ENCODE measurements around the gene TMEM117. TPM values are rescaled to one million over a fixed set of nuclear protein-coding genes. Genes with fewer than 3 reads are reported as not detected.

The TMEM117 gene
- total RNA-seq, 1 donor from 2014 or later, result 9.9 TPM

DNA sequence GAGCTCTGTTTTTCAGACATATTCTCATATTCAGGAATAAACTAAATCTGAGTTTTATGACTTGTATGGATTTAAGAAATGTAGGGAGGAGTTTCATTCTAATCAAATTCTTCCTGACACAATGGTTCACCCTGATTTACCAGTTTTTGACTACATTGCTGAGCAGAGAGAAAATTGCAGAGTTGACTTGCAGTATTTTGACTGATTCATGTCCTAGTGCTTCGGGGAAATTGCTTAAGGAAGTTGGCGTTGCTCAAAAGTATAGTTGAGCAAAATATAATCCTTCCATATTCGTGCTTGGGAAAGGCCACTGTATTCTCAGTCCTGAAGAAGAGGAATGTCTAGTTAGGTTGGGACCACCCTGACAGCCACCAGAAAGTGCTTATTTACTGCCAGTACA, 28.5 kb upstream of the TMEM117 start:
- H3K4me3 ChIP-seq (ENCODE audit: low read length in 3 of 3), result no peak overlapping the region
- H3K9ac ChIP-seq (ENCODE audit: low read depth in 1 of 3, low read length in 3 of 3), result no peak overlapping the region
- H3K36me3 ChIP-seq (ENCODE audit: control insufficient read depth in 3 of 3, insufficient read depth in 3 of 3, low read length in 3 of 3), result no peaks in the 10 kb centered on the region
- H3K4me1 ChIP-seq (ENCODE audit: control insufficient read depth in 3 of 3, insufficient read depth in 3 of 3, low read length in 3 of 3), result peaks cover 0 to 14% (median 4%) of the 10 kb centered on the region in 3 donors
- no peaks in the 10 kb centered on the region for H3K27me3 ChIP-seq (ENCODE audit: control insufficient read depth in 3 of 3, insufficient read depth in 3 of 3, low read length in 3 of 3)
- peak overlapping the region; percentile 96 for H3K27ac ChIP-seq (ENCODE audit: low read depth, low read length)
- H3K9me3 ChIP-seq (ENCODE audit: control insufficient read depth in 3 of 3, low read length in 3 of 3), result no peaks in the 10 kb centered on the region

GRCh38 chr12:43812057-43812456, 23.8 kb upstream of the TMEM117 start:
- no peaks in the 10 kb centered on the region for H3K27me3 ChIP-seq (ENCODE audit: control insufficient read depth in 3 of 3, insufficient read depth in 3 of 3, low read length in 3 of 3)
- no peaks in the 10 kb centered on the region for H3K9me3 ChIP-seq (ENCODE audit: control insufficient read depth in 3 of 3, low read length in 3 of 3)
- H3K4me3 ChIP-seq (ENCODE audit: low read length in 3 of 3), result no peak overlapping the region
- no peak overlapping the region for H3K27ac ChIP-seq (ENCODE audit: low read depth, low read length)
- no peaks in the 10 kb centered on the region for H3K36me3 ChIP-seq (ENCODE audit: control insufficient read depth in 3 of 3, insufficient read depth in 3 of 3, low read length in 3 of 3)
- no peak overlapping the region for H3K9ac ChIP-seq (ENCODE audit: low read depth in 1 of 3, low read length in 3 of 3)
- H3K4me1 ChIP-seq (ENCODE audit: control insufficient read depth in 3 of 3, insufficient read depth in 3 of 3, low read length in 3 of 3), result peaks cover 0 to 2% (median 0%) of the 10 kb centered on the region in 3 donors

- Histone ChIP-seq H3K4me3 (ENCODE audit: low read length in 3 of 3) (no peak overlapping the region), H3K27me3 (ENCODE audit: control insufficient read depth in 3 of 3, insufficient read depth in 3 of 3, low read length in 3 of 3) (no peaks in the 10 kb centered on the region), H3K36me3 (ENCODE audit: control insufficient read depth in 3 of 3, insufficient read depth in 3 of 3, low read length in 3 of 3) (no peaks in the 10 kb centered on the region), H3K4me1 (ENCODE audit: control insufficient read depth in 3 of 3, insufficient read depth in 3 of 3, low read length in 3 of 3) (peaks cover 0 to 2% (median 0%) of the 10 kb centered on the region in 3 donors), H3K27ac (ENCODE audit: low read depth, low read length) (no peak overlapping the region), H3K9me3 (ENCODE audit: control insufficient read depth in 3 of 3, low read length in 3 of 3) (no peaks in the 10 kb centered on the region), H3K9ac (ENCODE audit: low read depth in 1 of 3, low read length in 3 of 3) (no peak overlapping the region)
These were observed 23.0 kb upstream of the TMEM117 start for GRCh38 chr12:43812926-43813325.

DNA sequence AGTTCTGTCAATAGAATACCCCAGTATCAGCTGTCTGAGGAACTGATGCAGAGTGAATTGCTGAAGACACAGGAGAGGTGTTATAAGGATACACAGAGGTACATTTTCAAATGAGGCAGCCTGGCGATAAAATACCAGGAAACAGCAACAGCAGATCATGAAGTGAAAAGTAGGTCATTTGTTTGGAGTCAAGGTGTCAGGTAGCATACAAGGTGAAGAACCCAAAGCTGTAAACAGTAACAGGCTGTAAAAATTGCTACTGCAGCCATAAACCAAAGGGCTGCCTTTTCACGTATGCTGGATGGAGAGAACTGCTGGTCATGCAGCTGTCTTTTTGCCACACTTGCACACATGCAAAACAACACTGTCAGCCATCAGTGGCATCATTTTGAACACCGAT, 20.5 kb upstream of the TMEM117 start:
- Histone ChIP-seq H3K9ac (ENCODE audit: low read depth in 1 of 3, low read length in 3 of 3) (no peak overlapping the region), H3K36me3 (ENCODE audit: control insufficient read depth in 3 of 3, insufficient read depth in 3 of 3, low read length in 3 of 3) (no peaks in the 10 kb centered on the region), H3K27me3 (ENCODE audit: control insufficient read depth in 3 of 3, insufficient read depth in 3 of 3, low read length in 3 of 3) (no peaks in the 10 kb centered on the region), H3K9me3 (ENCODE audit: control insufficient read depth in 3 of 3, low read length in 3 of 3) (no peaks in the 10 kb centered on the region), H3K4me1 (ENCODE audit: control insufficient read depth in 3 of 3, insufficient read depth in 3 of 3, low read length in 3 of 3) (peaks cover 0 to 2% (median 0%) of the 10 kb centered on the region in 3 donors), H3K4me3 (ENCODE audit: low read length in 3 of 3) (no peak overlapping the region), H3K27ac (ENCODE audit: low read depth, low read length) (no peak overlapping the region)

GRCh38 chr12:43816168-43816567, 19.7 kb upstream of the TMEM117 start:
- no peaks in the 10 kb centered on the region for H3K9me3 ChIP-seq (ENCODE audit: control insufficient read depth in 3 of 3, low read length in 3 of 3)
- no peak overlapping the region for H3K9ac ChIP-seq (ENCODE audit: low read depth in 1 of 3, low read length in 3 of 3)
- no peak overlapping the region for H3K27ac ChIP-seq (ENCODE audit: low read depth, low read length)
- H3K4me1 ChIP-seq (ENCODE audit: control insufficient read depth in 3 of 3, insufficient read depth in 3 of 3, low read length in 3 of 3), result peaks cover 0 to 2% (median 0%) of the 10 kb centered on the region in 3 donors
- no peak overlapping the region for H3K4me3 ChIP-seq (ENCODE audit: low read length in 3 of 3)
- H3K27me3 ChIP-seq (ENCODE audit: control insufficient read depth in 3 of 3, insufficient read depth in 3 of 3, low read length in 3 of 3), result no peaks in the 10 kb centered on the region
- H3K36me3 ChIP-seq (ENCODE audit: control insufficient read depth in 3 of 3, insufficient read depth in 3 of 3, low read length in 3 of 3), result no peaks in the 10 kb centered on the region

GRCh38 chr12:43824207-43824775, 11.6 kb upstream of the TMEM117 start:
- Histone ChIP-seq H3K27me3 (ENCODE audit: control insufficient read depth in 3 of 3, insufficient read depth in 3 of 3, low read length in 3 of 3) (no peaks in the 10 kb centered on the region), H3K4me3 (ENCODE audit: low read length in 3 of 3) (no peak overlapping the region), H3K9ac (ENCODE audit: low read depth in 1 of 3, low read length in 3 of 3) (no peak overlapping the region), H3K9me3 (ENCODE audit: control insufficient read depth in 3 of 3, low read length in 3 of 3) (no peaks in the 10 kb centered on the region), H3K27ac (ENCODE audit: low read depth, low read length) (no peak overlapping the region), H3K4me1 (ENCODE audit: control insufficient read depth in 3 of 3, insufficient read depth in 3 of 3, low read length in 3 of 3) (no peaks in the 10 kb centered on the region), H3K36me3 (ENCODE audit: control insufficient read depth in 3 of 3, insufficient read depth in 3 of 3, low read length in 3 of 3) (no peaks in the 10 kb centered on the region)

DNA sequence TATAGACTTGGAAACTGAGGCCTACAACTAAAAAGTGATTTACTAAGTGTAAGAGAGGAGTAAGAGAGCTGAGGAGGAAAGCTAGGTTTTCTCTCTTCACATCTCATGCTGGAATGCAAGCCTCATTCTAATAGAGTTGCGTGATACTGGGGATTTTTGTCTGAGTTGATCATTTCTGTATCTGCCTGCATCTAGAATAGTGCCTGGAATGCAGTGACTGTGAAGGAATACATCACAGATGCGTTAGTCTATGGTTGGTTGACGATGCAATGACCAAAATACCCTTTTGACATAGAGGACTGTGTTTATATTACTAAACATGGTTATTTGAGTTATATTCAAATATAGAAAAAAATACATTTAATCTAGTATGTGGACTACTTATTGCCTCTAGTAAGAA, 9.2 kb upstream of the TMEM117 start:
- Histone ChIP-seq H3K9ac (ENCODE audit: low read depth in 1 of 3, low read length in 3 of 3) (no peak overlapping the region), H3K36me3 (ENCODE audit: control insufficient read depth in 3 of 3, insufficient read depth in 3 of 3, low read length in 3 of 3) (no peaks in the 10 kb centered on the region), H3K27me3 (ENCODE audit: control insufficient read depth in 3 of 3, insufficient read depth in 3 of 3, low read length in 3 of 3) (no peaks in the 10 kb centered on the region), H3K4me3 (ENCODE audit: low read length in 3 of 3) (no peak overlapping the region), H3K9me3 (ENCODE audit: control insufficient read depth in 3 of 3, low read length in 3 of 3) (no peaks in the 10 kb centered on the region), H3K4me1 (ENCODE audit: control insufficient read depth in 3 of 3, insufficient read depth in 3 of 3, low read length in 3 of 3) (no peaks in the 10 kb centered on the region), H3K27ac (ENCODE audit: low read depth, low read length) (no peak overlapping the region)

DNA sequence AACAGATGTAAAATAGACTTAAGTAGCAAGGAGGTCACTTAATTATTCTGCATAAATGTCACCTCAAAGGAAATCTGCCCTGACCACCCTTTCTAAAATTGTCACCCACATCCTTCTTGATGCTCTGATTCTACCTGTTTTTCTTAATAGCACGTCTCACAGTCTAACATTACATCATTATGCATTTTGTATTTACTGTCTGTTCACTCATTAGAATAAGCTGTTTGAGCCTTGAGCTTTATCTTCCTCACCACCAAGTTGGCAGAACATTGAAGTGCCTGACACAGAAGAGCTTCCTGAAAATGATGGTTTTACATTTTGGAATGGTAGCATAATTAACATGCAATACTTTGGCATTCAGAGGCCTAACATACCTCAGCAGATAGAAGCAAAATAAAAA, 8.8 kb upstream of the TMEM117 start:
- no peak overlapping the region for H3K4me3 ChIP-seq (ENCODE audit: low read length in 3 of 3)
- no peak overlapping the region for H3K27ac ChIP-seq (ENCODE audit: low read depth, low read length)
- no peak overlapping the region for H3K9ac ChIP-seq (ENCODE audit: low read depth in 1 of 3, low read length in 3 of 3)
- H3K36me3 ChIP-seq (ENCODE audit: control insufficient read depth in 3 of 3, insufficient read depth in 3 of 3, low read length in 3 of 3), result no peaks in the 10 kb centered on the region
- no peaks in the 10 kb centered on the region for H3K9me3 ChIP-seq (ENCODE audit: control insufficient read depth in 3 of 3, low read length in 3 of 3)
- no peaks in the 10 kb centered on the region for H3K27me3 ChIP-seq (ENCODE audit: control insufficient read depth in 3 of 3, insufficient read depth in 3 of 3, low read length in 3 of 3)
- H3K4me1 ChIP-seq (ENCODE audit: control insufficient read depth in 3 of 3, insufficient read depth in 3 of 3, low read length in 3 of 3), result no peaks in the 10 kb centered on the region

GRCh38 chr12:43832463-43833168, 3.3 kb upstream of the TMEM117 start:
- Histone ChIP-seq H3K9ac (ENCODE audit: low read depth in 1 of 3, low read length in 3 of 3) (no peak overlapping the region), H3K4me1 (ENCODE audit: control insufficient read depth in 3 of 3, insufficient read depth in 3 of 3, low read length in 3 of 3) (peaks cover 9 to 11% (median 11%) of the 10 kb centered on the region in 3 donors), H3K27me3 (ENCODE audit: control insufficient read depth in 3 of 3, insufficient read depth in 3 of 3, low read length in 3 of 3) (no peaks in the 10 kb centered on the region), H3K27ac (ENCODE audit: low read depth, low read length) (no peak overlapping the region), H3K9me3 (ENCODE audit: control insufficient read depth in 3 of 3, low read length in 3 of 3) (no peaks in the 10 kb centered on the region), H3K36me3 (ENCODE audit: control insufficient read depth in 3 of 3, insufficient read depth in 3 of 3, low read length in 3 of 3) (no peaks in the 10 kb centered on the region), H3K4me3 (ENCODE audit: low read length in 3 of 3) (no peak overlapping the region)

- Histone ChIP-seq H3K9me3 (ENCODE audit: control insufficient read depth in 3 of 3, low read length in 3 of 3) (no peaks in the 10 kb centered on the region), H3K27ac (ENCODE audit: low read depth, low read length) (peak overlapping the region; percentile 91), H3K4me1 (ENCODE audit: control insufficient read depth in 3 of 3, insufficient read depth in 3 of 3, low read length in 3 of 3) (peaks cover 9 to 11% (median 11%) of the 10 kb centered on the region in 3 donors), H3K9ac (ENCODE audit: low read depth in 1 of 3, low read length in 3 of 3) (peak overlapping the region; percentile 51 to 93 (median 74)), H3K36me3 (ENCODE audit: control insufficient read depth in 3 of 3, insufficient read depth in 3 of 3, low read length in 3 of 3) (no peaks in the 10 kb centered on the region), H3K27me3 (ENCODE audit: control insufficient read depth in 3 of 3, insufficient read depth in 3 of 3, low read length in 3 of 3) (no peaks in the 10 kb centered on the region), H3K4me3 (ENCODE audit: low read length in 3 of 3) (peak overlapping the region; percentile 76 to 84 (median 79))
These were observed 621 bp upstream of the TMEM117 start for GRCh38 chr12:43835264-43835655.

Data from skeletal muscle tissue (tissue), 4 donors.